RWPE2 (cell line): ENCODE measurements around the gene FMNL2.

Experiments
- ATAC-seq: fragments of 200-7000 bp; cut with Tn5 transposase; 3 replicates; pipeline ENCODE4 v1.9.1; 2021; ENCODE audit warnings: low read depth
- DNase-seq: peaks from one replicate; pipeline ENCODE4 v3.0.0-alpha.2; 2020; ENCODE audit warnings: low spot score
- H3K27ac ChIP-seq: fragments of 450-650 bp; 2 replicates; pipeline ENCODE4 v1.5.1; 2017; ENCODE audit warnings: mild to moderate bottlenecking; ENCODE audit not compliant: poor library complexity, severe bottlenecking
- H3K27me3 ChIP-seq: fragments of 250-450 bp; sonication (Bioruptor Pico); 2 replicates; pipeline ENCODE4 v1.5.1; 2021; ENCODE audit warnings: mild to moderate bottlenecking, moderate library complexity; ENCODE audit not compliant: insufficient read depth, poor library complexity, severe bottlenecking
- H3K36me3 ChIP-seq: fragments of 250-450 bp; sonication (Bioruptor Pico); 2 replicates; pipeline ENCODE4 v1.5.1; 2020; ENCODE audit warnings: low read depth, mild to moderate bottlenecking, moderate library complexity
- H3K4me1 ChIP-seq: fragments of 250-450 bp; sonication (Bioruptor Pico); 2 replicates; pipeline ENCODE4 v1.5.1; 2021; ENCODE audit warnings: mild to moderate bottlenecking, moderate library complexity; ENCODE audit not compliant: insufficient read depth, poor library complexity, severe bottlenecking
- H3K4me3 ChIP-seq: fragments of 250-450 bp; sonication (Bioruptor Pico); 2 replicates; pipeline ENCODE4 v1.5.1; 2021; ENCODE audit warnings: mild to moderate bottlenecking, moderate library complexity; ENCODE audit not compliant: severe bottlenecking
- H3K9me3 ChIP-seq: fragments of 250-450 bp; sonication (Bioruptor Pico); 2 replicates; pipeline ENCODE4 v1.5.1; 2021; ENCODE audit warnings: mild to moderate bottlenecking, moderate library complexity; ENCODE audit not compliant: severe bottlenecking
- TF ChIP-seq, protein P1 (sequence below): fragments of 450-650 bp; IDR thresholded peaks from one replicate; pipeline ENCODE4 v1.5.1; 2017; ENCODE audit warnings: mild to moderate bottlenecking, moderate library complexity; ENCODE audit not compliant: poor library complexity, severe bottlenecking

Gene FMNL2

DNA sequence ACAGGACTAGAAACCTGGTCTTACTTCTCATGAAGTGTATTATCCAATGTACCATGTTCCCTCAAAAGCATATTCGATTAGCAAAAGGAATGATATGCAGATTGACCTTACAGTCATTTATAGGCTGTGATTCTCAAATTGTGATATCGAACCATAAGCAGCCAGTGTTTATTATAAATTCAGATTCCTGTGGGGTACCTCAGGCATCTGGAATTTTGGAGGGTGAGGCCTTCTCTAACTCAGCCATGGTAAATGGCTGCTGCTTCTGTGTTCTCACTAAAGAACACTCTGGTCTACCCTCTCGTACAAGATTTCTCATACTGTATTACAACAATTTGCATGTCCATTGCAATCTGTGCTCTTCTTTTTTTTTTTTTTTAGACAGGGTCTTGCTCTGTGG lies 297.8 kb downstream of the FMNL2 start:
- no peaks in the 10 kb centered on the region for H3K9me3 ChIP-seq
- DNase-seq, result no peak
- H3K27ac ChIP-seq, result no peak overlapping the region
- H3K4me1 ChIP-seq, result no peaks in the 10 kb centered on the region
- ATAC-seq, result no peak
- no peak overlapping the region for H3K4me3 ChIP-seq
- no peaks in the 10 kb centered on the region for H3K27me3 ChIP-seq
- peaks cover 68% of the 10 kb centered on the region for H3K36me3 ChIP-seq
- TF ChIP-seq, protein P1, sequence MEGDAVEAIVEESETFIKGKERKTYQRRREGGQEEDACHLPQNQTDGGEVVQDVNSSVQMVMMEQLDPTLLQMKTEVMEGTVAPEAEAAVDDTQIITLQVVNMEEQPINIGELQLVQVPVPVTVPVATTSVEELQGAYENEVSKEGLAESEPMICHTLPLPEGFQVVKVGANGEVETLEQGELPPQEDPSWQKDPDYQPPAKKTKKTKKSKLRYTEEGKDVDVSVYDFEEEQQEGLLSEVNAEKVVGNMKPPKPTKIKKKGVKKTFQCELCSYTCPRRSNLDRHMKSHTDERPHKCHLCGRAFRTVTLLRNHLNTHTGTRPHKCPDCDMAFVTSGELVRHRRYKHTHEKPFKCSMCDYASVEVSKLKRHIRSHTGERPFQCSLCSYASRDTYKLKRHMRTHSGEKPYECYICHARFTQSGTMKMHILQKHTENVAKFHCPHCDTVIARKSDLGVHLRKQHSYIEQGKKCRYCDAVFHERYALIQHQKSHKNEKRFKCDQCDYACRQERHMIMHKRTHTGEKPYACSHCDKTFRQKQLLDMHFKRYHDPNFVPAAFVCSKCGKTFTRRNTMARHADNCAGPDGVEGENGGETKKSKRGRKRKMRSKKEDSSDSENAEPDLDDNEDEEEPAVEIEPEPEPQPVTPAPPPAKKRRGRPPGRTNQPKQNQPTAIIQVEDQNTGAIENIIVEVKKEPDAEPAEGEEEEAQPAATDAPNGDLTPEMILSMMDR, result no peak

DNA sequence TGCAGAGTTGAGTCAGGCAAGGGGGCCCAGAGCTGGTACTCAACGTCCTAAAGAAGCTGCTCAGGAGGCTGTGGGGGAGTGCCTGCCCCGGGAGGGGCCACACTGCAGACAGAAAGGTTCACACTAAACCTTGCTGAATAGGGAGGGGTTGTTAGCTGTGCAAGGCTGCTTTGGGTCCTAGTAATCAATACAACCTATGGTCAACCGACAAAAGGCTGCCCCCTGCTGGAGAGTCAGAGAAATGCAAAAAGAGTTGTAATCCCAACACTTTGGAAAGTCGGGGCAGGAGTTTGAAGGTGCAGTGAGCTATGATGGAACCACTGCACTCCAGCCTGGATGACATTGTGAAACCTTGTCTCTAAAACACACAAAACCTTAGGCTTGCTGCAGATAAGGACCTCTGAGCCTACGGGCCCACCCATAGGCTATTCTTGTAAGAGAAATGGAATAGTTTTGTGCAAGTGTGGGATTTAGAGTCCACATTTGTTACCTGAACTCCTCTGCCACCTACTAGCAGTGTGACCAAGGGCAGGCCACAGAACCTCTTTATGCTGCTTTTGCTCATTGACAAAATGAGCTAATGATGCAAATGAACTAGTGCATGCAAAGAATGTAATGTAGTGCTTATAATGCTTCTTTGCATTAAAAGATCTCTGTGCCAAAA lies 300.8 kb downstream of the FMNL2 start:
- H3K36me3 ChIP-seq, result peaks cover 69% of the 10 kb centered on the region
- H3K4me3 ChIP-seq, result no peak overlapping the region
- no peaks in the 10 kb centered on the region for H3K27me3 ChIP-seq
- no peaks in the 10 kb centered on the region for H3K9me3 ChIP-seq
- no peaks in the 10 kb centered on the region for H3K4me1 ChIP-seq
- TF ChIP-seq, protein P1, result peak; percentile 78
- DNase-seq (no peak), ATAC-seq (peak; percentile 51; the same call in 2 of the 3 replicates)
- H3K27ac ChIP-seq, result no peak overlapping the region

DNA sequence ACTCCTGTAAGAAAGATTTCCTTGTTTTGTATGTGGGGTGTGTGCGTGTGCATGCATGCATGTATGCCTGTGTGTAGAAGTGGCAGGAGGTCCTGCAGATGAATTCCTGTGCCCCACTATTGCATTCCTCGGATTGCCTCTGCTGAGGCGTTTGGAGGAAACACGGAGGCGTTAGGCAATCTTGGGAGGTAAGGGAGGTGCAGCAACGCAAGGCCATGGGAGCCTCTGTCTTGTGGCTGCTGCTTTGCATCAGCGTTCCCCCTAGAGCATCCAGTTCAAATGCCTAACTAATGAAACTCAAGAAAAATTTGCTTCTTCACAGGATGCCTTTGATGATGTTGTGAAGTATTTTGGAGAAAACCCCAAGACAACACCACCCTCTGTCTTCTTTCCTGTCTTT lies 302.3 kb downstream of the FMNL2 start:
- H3K27me3 ChIP-seq, result no peaks in the 10 kb centered on the region
- no peak overlapping the region for H3K27ac ChIP-seq
- TF ChIP-seq, protein P1, result no peak
- ATAC-seq, result no peak
- no peaks in the 10 kb centered on the region for H3K9me3 ChIP-seq
- no peak for DNase-seq
- peaks cover 76% of the 10 kb centered on the region for H3K36me3 ChIP-seq
- H3K4me3 ChIP-seq, result no peak overlapping the region
- H3K4me1 ChIP-seq, result no peaks in the 10 kb centered on the region

DNA sequence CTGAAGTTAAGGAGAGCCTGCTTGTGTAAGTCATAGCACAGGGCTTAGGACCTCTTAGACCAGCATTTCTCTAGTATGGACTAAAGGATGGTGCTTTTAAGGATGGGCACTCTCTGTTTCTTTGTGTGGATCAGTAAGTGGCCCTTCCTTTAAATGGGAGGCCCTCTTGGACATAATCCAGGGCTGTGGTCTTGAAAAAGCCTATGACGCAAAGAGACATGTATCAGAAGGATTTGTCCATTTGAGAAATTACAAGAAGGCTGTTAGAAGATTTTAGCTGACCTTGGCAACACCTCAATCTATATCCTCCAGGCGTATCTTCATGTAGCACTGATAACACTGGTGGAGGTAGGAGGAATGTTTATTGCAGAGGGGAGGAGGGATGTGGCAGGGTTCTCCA lies 303.1 kb downstream of the FMNL2 start:
- H3K36me3 ChIP-seq, result peaks cover 75% of the 10 kb centered on the region
- TF ChIP-seq, protein P1, result no peak
- ATAC-seq, result no peak

DNA sequence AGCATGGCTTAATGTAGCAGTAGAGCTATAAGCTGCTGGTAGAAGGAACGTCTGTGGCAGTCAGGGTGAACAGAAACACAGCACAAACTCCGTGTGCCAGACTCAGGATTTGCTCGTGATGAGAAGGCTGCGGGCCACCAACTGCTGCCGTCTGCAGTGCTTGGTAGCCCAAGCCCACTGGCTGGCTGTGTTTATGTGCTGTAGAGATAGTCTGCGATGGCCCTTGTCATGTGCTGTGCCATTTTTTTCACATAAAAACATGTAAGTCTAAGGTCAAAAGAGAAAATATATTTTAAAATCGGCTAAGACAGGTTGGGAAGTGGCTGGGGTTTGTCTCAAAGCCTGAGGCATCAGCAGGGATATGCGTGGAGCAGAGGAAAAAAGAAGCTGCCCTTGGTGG lies 303.6 kb downstream of the FMNL2 start:
- Histone ChIP-seq H3K4me1 (no peaks in the 10 kb centered on the region), H3K27me3 (no peaks in the 10 kb centered on the region), H3K27ac (no peak overlapping the region), H3K4me3 (no peak overlapping the region), H3K36me3 (peaks cover 80% of the 10 kb centered on the region), H3K9me3 (no peaks in the 10 kb centered on the region)
- ATAC-seq (no peak), DNase-seq (no peak)
- TF ChIP-seq, protein P1, result no peak

More for the DNA sequence above, 303.1 kb downstream of the FMNL2 start:
- no peaks in the 10 kb centered on the region for H3K27me3 ChIP-seq
- DNase-seq, result no peak
- H3K9me3 ChIP-seq, result no peaks in the 10 kb centered on the region
- H3K4me1 ChIP-seq, result no peaks in the 10 kb centered on the region
- H3K4me3 ChIP-seq, result no peak overlapping the region
- H3K27ac ChIP-seq, result no peak overlapping the region
